GM18861 (cell line): ENCODE results near the gene FAM168A.

Experiments used
- ATAC-seq: cut with Tn5 transposase; IDR thresholded peaks from one replicate; pipeline ENCODE4 v1.9.1; 2021; ENCODE audit not compliant: unreplicated experiment

The FAM168A gene

DNA sequence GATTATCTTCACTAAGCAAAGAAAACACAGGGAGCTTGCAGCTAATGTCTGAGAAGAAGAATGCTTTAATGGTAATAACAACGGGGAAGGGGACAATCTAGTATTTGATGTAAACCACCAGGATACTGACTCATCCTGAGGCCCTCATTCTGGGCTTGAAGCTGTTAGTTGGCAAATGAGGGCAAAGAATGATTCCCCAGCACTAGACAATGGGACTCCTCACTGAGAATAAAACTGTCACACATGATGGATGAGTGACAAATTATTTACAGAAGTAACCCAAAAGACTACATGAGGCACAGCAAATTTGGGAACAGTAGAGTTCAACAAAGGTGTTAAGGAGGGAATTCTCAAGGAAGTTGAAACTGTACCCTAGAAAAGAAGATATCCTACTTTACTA lies 76.3 kb downstream of the FAM168A start:
- no peak for ATAC-seq

DNA sequence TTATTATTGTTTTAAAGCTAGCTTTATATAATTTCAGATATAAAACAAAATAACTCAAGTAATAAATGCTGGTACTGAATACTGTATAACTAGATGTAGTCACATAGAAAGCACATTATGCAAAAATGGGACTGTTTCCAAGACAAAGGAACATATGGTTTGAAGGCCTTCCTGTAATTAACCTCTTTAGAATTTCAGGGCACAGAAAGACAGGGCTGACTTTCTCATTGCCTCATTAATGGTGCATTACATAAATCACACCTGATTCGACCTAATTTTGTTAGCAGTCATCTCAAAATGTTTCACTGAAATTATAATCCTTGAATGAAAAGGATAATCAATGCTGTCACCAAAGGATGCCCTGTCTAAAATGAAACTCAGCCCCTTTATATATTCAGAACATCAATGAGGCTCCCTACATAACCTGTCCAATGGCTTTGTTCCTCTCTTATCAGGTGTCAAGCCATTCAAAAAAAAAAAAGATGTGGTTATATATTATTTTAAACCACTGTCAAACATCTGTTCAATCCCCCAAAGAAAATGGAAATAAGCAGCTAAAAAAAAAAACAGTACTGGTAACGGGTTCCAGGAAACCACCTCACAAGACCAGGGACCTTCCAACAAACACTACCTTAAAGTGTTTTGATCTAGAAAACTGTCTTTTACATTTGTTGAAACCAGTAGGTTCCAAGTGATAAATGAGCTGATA lies 77.4 kb downstream of the FAM168A start:
- ATAC-seq, result no peak

GRCh38 chr11:73519266-73519665 lies 78.6 kb downstream of the FAM168A start:
- ATAC-seq, result no peak

- ATAC-seq, result no peak
These were observed 79.7 kb downstream of the FAM168A start for GRCh38 chr11:73518195-73518594.

DNA sequence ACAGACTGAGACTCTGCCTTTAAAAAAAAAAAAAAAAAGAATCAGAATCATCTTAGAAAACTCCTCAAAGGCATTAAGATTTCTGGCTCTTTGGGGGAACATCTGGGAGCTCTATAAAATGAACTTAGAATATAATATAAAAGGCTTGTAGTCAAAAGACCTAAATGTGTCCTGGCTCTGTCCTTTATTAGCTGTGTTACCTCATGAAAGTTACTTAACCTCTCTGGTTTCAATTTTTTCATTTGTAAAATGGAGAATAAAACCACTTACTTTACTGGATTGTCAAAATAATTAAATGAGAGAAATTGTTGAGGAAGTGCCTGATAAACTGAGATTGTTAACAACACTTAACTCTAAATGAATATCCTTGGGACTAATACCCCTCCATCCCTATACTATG lies 81.8 kb downstream of the FAM168A start:
- no peak for ATAC-seq

- ATAC-seq, result no peak
These were observed 84.2 kb downstream of the FAM168A start for GRCh38 chr11:73513707-73514106.

GRCh38 chr11:73510877-73511276 lies 87.0 kb downstream of the FAM168A start:
- ATAC-seq, result no peak

GRCh38 chr11:73510106-73510505 lies 87.8 kb downstream of the FAM168A start:
- no peak for ATAC-seq

- no peak for ATAC-seq
These were observed 88.7 kb downstream of the FAM168A start for GRCh38 chr11:73509188-73509587.

DNA sequence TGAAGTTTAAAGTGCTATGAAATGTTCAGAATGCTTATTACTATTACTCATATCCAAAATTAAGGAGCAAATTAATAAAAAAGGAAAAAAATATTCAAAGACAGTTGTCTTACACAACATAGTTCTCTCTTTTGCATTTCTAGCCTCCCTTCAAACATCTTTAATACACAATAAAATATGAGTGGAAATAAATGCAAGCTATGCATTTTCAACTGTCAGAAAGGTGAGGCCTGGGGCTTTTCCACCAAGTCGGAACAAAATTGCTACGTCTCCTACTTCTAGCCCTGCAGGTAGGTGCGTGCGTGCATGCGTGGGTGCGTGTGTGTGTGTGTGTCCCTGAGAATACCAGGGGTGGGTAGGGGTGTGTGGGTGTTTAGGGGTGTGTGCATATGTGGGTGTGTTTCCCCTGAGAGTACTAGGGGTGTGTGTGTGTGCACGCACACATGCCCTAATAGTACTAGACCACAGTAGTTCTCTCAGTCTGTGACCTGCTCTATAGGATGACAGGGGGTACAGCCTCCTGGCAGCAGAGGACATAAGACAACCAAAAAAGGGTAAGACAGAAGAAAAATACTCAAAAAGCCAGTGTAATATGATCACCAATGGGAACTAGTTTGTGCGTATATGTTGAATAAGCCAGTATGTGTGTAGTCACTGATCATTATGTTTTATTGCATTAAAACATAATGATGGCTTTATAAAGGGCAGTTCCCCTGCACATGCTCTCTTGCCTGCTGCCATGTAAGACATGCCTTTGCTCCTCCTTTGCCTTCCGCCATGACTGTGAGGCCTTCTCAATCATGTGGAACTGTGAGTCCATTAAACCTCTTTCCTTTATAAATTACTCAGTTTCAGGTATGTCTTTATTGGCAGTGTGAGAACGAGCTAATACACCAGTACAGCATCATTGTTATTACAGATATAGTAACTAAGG lies 89.4 kb downstream of the FAM168A start:
- no peak for ATAC-seq

DNA sequence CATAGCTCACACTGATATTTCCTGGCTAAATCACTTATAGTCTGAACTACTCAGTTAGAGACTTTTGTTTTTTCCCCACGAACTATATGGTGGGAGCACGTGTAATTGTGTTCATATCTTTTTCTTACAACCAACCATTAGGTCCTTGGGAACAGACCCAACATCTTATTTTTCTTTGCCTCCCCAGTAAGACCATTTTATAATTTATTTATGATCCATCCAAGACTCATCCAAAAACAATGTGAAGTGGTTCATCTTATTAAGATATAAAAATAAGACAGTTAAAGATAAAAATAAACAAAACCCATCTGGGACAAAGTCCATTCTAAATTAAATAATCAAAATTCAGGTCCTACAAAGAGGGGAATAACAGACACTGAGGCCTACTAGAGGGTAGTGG lies 90.8 kb downstream of the FAM168A start:
- ATAC-seq, result no peak

- ATAC-seq, result no peak
These were observed 91.9 kb downstream of the FAM168A start for GRCh38 chr11:73506038-73506437.

DNA sequence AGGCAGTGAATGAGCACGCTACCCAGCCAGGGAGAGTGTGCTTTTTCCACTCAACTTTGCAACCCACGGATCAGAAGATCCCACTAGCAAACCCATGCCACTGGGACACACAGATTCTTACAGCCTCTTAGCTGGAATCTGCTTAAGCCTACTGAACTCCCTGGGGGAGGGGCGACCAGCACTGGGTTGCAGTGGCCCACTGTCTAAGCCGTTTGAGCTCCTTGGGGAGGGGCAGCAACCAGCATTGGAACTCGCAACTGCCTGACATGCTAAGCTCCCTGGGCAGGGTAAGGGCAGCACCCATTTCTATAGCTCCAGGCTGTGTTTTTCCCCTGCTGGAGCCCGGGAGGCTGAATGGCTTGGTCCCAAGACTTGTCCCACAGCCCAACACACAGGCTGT lies 99.6 kb downstream of the FAM168A start:
- no peak for ATAC-seq

GRCh38 chr11:73496134-73496533 lies 101.8 kb downstream of the FAM168A start:
- ATAC-seq, result no peak

DNA sequence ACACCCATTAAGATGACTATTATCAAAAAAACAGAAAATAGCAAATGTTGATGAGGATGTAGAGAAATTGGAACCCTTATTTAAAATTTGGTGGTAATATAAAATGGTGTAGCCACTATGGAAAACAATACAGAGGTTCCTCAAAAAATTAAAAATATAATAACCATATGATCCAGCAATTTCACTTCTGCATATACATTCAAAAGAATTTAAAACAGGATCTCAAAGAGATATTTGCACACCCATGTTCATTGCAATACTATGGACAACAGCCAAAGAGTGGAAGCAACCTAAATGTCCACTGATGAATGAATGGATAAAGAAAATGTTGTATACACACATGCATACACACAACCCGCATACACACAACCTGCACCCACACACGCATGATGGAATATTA lies 102.2 kb downstream of the FAM168A start:
- no peak for ATAC-seq

GRCh38 chr11:73493956-73494598 lies 103.8 kb downstream of the FAM168A start:
- no peak for ATAC-seq

GRCh38 chr11:73481626-73482025 lies 116.3 kb downstream of the FAM168A start:
- no peak for ATAC-seq

- ATAC-seq, result no peak
These were observed 117.2 kb downstream of the FAM168A start for GRCh38 chr11:73480677-73481076.

- ATAC-seq, result no peak
These were observed 119.1 kb downstream of the FAM168A start for GRCh38 chr11:73478737-73479347.

DNA sequence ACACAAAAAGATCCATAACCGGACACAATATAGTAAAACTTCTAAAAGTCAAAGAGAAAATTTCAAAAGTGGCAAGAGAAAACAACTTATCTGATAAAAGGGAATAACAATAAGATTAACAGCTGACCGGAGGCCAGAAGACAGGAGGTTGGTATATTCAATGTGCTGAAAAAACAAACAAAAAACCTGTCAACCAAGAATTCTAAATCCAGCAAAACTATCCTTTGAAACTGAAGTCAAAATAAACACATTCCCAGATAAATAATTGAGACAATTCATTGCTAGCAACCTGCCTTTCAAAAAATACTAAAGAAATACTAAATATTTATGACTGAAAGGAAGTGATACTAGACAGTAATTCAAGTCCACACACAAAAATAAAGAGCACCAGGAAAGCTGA lies 120.4 kb downstream of the FAM168A start:
- ATAC-seq, result no peak

GRCh38 chr11:73475549-73476095 lies 122.3 kb downstream of the FAM168A start:
- ATAC-seq, result no peak
